GM18502 (cell line): Measurements from ENCODE around the gene ADAMTS12.

Experiments used
- ATAC-seq: cut with Tn5 transposase; IDR thresholded peaks from one replicate; pipeline ENCODE4 v1.9.1; 2021; ENCODE audit warnings: mild to moderate bottlenecking; ENCODE audit not compliant: unreplicated experiment, poor library complexity

The ADAMTS12 gene

GRCh38 chr5:33852319-33852718 lies 39.5 kb downstream of the ADAMTS12 start:
- no peak for ATAC-seq

- ATAC-seq: peak; percentile 97
Measured at GRCh38 chr5:33850100-33850594, 41.6 kb downstream of the ADAMTS12 start.

DNA sequence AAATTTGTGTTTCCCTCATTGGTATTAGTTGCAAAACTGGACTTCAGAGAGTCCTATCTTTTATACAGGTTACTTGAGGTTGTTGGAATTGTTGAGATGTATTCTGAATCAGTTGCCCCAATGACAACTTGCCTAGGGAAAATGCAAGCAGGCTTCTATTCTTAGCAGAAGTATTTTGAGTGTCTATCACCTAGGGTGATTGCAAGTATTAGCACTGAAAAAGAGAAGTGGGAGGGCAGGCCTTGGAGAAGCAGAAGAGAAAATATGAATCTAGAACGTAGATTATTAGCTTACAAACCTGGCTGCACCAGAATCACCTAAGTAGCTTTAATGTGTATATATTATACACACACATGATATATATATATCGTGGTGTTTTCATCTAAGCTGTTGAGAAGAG lies 43.2 kb downstream of the ADAMTS12 start:
- peak; percentile 34 for ATAC-seq

GRCh38 chr5:33846851-33847250 lies 44.9 kb downstream of the ADAMTS12 start:
- ATAC-seq: no peak

GRCh38 chr5:33843579-33843978 lies 48.2 kb downstream of the ADAMTS12 start:
- ATAC-seq: no peak

DNA sequence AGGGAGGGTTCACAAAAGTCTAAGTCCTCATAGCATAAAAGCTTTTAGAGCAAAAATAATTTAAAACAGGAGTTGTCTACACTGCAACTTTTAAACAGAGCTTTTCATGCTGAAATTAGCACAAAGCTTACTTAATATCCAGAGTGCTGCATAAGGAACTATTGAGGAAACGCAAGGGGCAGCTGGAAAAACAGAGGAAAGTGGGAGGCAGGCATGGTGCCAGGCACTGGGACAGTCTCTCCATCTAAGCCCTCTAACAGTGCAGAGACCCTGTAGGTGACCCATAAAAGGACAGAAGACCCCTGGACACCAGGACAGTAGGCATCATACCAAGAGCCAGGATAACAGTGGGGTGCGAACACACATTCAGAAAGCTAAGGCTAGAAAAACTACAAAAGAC lies 49.3 kb downstream of the ADAMTS12 start:
- ATAC-seq: no peak

DNA sequence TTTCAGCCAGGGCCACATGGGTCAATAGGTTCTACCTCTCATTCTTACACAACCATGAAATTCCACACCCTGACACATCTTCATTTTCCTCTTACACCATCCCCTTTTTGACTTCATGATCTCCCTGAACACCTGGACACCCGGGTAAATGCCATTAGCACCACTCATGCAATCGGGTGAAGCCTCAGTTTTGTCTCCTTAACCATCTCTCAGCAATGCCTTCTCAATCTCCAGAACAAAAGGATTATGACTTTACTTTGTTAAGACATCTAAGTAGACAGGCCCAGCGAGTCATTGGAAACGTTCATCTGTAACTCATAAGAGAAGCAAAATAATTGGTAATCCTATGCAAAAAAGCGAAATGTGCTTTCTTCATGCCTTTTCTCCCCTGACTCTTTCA lies 49.9 kb downstream of the ADAMTS12 start:
- ATAC-seq: no peak

- ATAC-seq: peak; percentile 85
Measured at GRCh38 chr5:33840927-33841547, 50.8 kb downstream of the ADAMTS12 start.

GRCh38 chr5:33837301-33837700 lies 54.5 kb downstream of the ADAMTS12 start:
- no peak for ATAC-seq

DNA sequence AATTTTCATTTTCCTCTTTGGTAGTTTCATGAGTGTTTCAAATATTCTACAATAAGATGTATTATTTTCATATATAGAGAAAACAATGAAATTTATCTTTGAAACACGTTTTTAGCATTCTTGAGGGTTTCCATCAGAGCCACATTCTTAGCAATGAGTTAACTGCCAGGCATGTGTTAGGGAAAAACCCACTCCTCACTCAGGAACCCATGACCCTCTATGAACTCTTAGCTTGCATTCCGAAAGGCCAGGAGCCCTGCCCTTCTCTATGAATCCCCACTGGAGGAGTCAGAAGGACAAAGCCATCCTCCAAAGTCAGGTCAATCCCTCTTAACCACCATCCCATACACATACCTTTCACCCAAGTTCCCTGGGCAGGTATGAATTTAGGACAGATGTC lies 57.5 kb downstream of the ADAMTS12 start:
- no peak for ATAC-seq

DNA sequence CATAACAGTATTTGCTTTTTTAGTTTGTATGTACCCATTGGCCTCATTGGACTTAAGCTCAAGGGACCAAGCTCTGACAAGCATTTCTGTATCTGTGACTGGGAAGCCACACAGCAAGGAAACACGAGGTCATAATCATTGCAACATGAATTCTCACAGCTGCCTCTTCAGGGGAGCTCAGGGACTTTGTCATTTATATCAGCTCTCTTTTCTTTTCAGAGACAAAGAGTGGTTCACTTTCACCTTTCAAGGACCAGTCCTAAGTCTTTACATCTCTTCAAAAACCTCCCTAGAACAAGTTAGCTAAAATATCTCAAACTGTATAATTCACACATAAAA lies 58.6 kb downstream of the ADAMTS12 start:
- no peak for ATAC-seq

DNA sequence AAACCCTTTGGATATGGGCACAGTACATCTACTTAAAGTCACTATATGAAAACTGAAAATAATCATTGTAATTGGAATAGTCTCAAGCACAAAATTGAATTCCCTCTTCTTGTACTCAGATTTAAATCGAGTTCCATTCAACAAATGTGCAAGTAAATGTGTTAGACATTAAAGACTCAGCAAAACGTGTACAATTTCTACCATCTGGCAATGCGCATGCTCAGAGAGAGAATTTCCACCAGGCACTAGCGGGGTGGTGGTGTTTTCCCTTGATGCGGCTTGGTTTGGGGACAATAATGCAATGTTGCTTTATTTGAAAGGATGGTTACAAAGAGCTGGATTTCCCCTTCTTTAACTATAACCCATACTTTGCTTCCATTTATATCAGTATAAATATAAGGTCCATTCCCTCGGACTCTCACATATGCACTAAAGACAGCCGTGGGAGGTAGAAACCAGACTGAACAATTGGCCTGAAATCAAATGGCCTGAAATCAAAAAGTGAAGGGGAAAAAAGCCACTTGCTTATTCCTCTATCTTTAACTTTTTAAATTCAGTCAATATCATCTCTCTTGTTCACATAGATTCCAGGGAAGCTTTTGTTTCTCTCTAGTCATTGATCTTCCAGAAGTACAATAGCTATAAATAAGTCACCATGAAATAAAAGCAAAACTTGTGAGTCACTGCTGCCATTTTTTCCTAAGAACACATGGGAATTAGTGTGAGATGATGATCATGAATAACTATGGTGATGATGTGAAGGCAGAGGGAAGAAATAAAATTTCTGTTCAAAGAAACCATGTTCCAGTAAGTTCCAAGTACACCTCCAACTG lies 59.2 kb downstream of the ADAMTS12 start:
- no peak for ATAC-seq

- no peak for ATAC-seq
Measured at GRCh38 chr5:33831041-33831440, 60.7 kb downstream of the ADAMTS12 start.

DNA sequence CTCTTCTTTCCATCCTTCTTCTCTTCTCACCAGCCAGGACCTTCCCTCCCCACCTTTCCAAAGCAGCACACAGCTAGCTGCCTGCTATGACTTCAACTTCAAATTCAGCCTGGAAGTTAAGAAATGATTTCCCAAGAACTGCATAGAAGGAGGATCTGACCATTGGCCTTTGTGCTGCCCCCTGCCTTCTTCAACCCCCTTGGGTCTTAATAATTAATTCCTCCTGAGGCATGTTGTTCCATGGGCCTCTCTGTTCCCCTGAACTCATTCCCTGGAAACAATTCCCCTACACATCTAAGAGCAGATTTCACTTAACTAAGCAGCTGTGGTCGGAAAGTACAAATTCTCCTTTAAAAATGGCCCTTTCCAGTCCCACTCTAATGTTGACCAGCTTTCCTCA lies 62.4 kb downstream of the ADAMTS12 start:
- no peak for ATAC-seq

- ATAC-seq: no peak
Measured at GRCh38 chr5:33828626-33829308, 63.0 kb downstream of the ADAMTS12 start.

DNA sequence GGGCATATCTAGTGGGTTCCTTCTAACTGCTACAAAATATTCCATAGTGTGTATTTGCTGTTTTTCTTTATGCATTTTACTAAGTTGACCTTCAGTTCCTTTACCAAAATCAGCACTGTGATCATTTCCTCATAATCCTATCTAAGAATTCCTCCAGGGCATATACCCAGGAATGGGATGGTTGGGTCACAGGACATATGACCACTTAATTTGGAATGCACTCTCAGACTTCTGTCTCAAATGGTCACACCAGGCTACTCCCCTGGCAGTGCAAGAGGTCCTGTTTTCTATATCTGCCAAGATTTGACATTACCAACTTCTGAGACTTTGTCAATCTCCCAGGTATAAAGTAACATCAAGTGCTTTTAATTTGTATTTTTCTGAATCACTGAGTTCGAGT lies 63.9 kb downstream of the ADAMTS12 start:
- no peak for ATAC-seq

DNA sequence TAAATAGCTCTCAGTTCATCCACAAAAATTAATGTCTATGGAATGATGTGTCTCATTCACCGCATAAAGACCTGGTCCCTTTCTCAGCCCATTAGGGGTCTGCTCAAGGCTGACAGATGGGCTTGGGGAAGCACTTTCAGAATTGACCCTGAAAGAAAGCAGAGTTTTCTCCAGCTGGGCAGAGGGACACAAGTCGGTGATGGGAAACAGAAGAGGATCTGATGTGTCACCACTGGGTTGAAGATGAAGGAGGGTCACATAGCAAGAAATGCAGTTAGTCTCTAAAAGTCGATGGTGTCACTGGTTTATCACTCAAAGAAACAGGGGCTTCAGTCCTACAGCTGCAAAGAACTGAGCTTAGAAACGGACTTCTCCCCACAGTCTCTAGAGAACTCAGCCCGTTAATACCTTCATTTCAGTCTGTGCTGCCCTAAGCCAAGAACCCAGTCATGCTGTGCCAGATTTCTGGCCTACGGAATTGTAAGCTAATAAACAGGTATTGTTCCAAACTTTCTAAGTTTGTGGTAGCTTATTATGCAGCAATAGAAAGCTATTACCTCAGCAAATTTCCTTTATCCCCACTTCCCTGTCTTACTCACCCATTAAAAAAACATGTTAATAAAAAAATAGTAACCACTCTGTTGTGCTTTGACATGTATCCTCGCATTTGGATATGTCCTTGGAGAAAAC lies 64.6 kb downstream of the ADAMTS12 start:
- no peak for ATAC-seq

- ATAC-seq: peak; percentile 85
Measured at GRCh38 chr5:33824516-33825195, 67.1 kb downstream of the ADAMTS12 start.

- no peak for ATAC-seq
Measured at GRCh38 chr5:33817301-33817700, 74.5 kb downstream of the ADAMTS12 start.

DNA sequence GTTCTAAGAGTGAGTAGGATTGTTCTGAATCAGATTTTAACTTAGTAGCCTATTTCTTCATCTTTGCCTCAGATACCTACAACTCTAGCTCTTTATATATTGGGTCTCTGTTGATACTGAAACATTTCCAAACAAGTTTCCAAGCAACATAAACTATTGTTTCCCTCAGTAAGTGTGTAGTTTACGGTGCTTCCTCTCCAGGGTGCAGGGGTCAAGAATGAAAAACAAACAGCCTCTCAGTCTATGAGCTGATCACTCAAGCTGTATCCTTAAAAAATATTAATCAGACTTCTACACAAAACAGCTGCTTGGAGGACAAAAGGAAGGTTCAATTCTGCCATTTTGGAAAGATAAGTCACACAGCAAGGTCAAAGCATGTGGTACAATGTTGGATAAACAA lies 75.0 kb downstream of the ADAMTS12 start:
- ATAC-seq: no peak
